Sigmoid colon (tissue), 7 donors: ENCODE results near the gene TGIF1. TPM values are rescaled to one million over a fixed set of nuclear protein-coding genes. Genes with fewer than 3 reads are reported as not detected.
A peak's percentile ranks its signal among the peaks of the same experiment; 100 is the strongest.

Experiments used
- DNase-seq: peaks from one replicate; pipeline ENCODE4 v3.0.0-alpha.2; 2019
- H3K27ac ChIP-seq, 4 donors: fragments of 200-600 bp; sonication (generic); one replicate each; pipeline ENCODE4 v1.5.1; 2016 to 2019; ENCODE audit warnings: mild to moderate bottlenecking in 1 of 4
- H3K27me3 ChIP-seq, 3 donors: fragments of 200-600 bp; sonication (generic); one replicate each; pipeline ENCODE4 v1.5.1; 2019; ENCODE audit warnings: mild to moderate bottlenecking in 1 of 3
- H3K36me3 ChIP-seq, 4 donors: fragments of 200-600 bp; sonication (generic); one replicate each; pipeline ENCODE4 v1.5.1; 2016 to 2019
- H3K4me1 ChIP-seq, 4 donors: fragments of 200-600 bp; sonication (generic); one replicate each; pipeline ENCODE4 v1.5.1; 2017 to 2019
- H3K4me3 ChIP-seq, 4 donors: fragments of 200-600 bp; sonication (generic); one replicate each; pipeline ENCODE4 v1.5.1; 2017 to 2019; ENCODE audit warnings: mild to moderate bottlenecking in 2 of 4, moderate library complexity in 1 of 4
- H3K9me3 ChIP-seq, 4 donors: fragments of 200-600 bp in 3 of 4; sonication (generic) in 3 of 4; one replicate each; pipeline versions ENCODE4 v1.5.1 to v1.6.1; 2013 to 2019
- EP300 ChIP-seq, 4 donors: sonication (generic); formaldehyde crosslinking; IDR thresholded peaks; one replicate each; pipeline ENCODE4 v1.6.1; 2017; ENCODE audit warnings: antibody characterized with exemption in 4 of 4
- POLR2A ChIP-seq, 2 donors: fragments of 450-650 bp; IDR thresholded peaks; one replicate each; pipeline ENCODE4 v1.6.1; 2016; ENCODE audit warnings: antibody characterized with exemption in 2 of 2, mild to moderate bottlenecking in 2 of 2, moderate library complexity in 2 of 2
- POLR2AphosphoS5 ChIP-seq, 4 donors: sonication (generic); formaldehyde crosslinking; IDR thresholded peaks; one replicate each; pipeline ENCODE4 v1.6.1; 2017; ENCODE audit warnings: antibody characterized with exemption in 4 of 4
- WGBS, 2 donors: extraction: QIAGEN DNeasy Blood & Tissue Kit; methylation state at CpG; one replicate each; pipeline ENCODE4 v1.1.7; 2013; 5-methylcytosine and 5-hydroxymethylcytosine counted together
- intact Hi-C: fragments of 100-400 bp; cut with DNase I; formaldehyde crosslinking; loops from one replicate; pipeline ENCODE4 v1.15.1; 2023
- polyA plus RNA-seq, 3 donors: library from polyadenylated mRNA; stranded (reverse); fragments of 200-250 nt; gene quantifications; one replicate each; pipeline ENCODE4 v1.2.3, GENCODE V29; 2013
- total RNA-seq, 4 donors: library from RNA; depleted of rRNA; stranded (reverse); fragments of >200 nt; gene quantifications; one replicate each; pipeline ENCODE4 v1.1.0, GENCODE V29; 2016
- TF ChIP-seq, protein P1 (sequence below), 4 experiments: fragments of 450-650 bp in 3 of 4; fragments of 200-600 bp in 1 of 4; IDR thresholded peaks; one replicate each; pipeline ENCODE4 v1.5.1; 2016 to 2019; ENCODE audit warnings: antibody characterized with exemption in 4 of 4, mild to moderate bottlenecking in 3 of 4, moderate library complexity in 2 of 4
- donor health status: healthy with polysubstance abuse.
- donor health status: Bipolar disorder and iron deficiency.
- donor health status: healthy.

TGIF1 gene
- total and polyA plus RNA-seq, 7 donors = 32.1 to 80.6 (median 49.9) TPM

DNA sequence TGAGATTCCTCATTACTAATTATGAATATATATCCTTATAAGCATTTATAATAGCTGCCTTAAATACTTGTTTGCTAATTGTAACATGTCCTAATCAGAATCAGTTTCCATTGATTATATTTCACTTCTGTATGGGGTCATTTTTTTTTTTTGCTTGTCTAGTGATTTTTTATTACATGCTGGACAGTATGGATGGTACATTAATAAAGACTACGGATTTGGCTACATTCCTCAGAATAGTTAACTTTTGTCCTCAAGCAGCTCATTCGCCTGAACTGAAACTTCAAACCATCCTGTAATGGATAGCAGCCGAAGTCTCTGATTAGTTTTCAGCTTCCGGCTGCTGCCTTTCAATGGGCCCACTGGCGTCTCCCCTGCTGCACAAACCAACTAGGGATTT, 11.7 kb downstream of the TGIF1 start:
- no peak for DNase-seq
- intact Hi-C loops = no loop called here
- peaks cover 0 to 21% (median 5%) of the 10 kb centered on the region in 4 donors for H3K4me1 ChIP-seq
- no peaks in the 10 kb centered on the region for H3K27me3 ChIP-seq
- peaks cover 0 to 3% (median 0%) of the 10 kb centered on the region in 4 donors for H3K9me3 ChIP-seq
- WGBS, 2 donors = 97 to 98% methylated on average over 5 of the region's 5 CpGs
- peaks cover 0 to 31% (median 20%) of the 10 kb centered on the region in 4 donors for H3K36me3 ChIP-seq
- no peak overlapping the region for H3K27ac ChIP-seq
- no peak overlapping the region for H3K4me3 ChIP-seq
- TF ChIP-seq POLR2A (IDR thresholded peaks at IDR 0.05) (no peak), EP300 (IDR thresholded peaks at IDR 0.05) (no peak), POLR2AphosphoS5 (IDR thresholded peaks at IDR 0.05) (no peak)
- TF ChIP-seq, protein P1, sequence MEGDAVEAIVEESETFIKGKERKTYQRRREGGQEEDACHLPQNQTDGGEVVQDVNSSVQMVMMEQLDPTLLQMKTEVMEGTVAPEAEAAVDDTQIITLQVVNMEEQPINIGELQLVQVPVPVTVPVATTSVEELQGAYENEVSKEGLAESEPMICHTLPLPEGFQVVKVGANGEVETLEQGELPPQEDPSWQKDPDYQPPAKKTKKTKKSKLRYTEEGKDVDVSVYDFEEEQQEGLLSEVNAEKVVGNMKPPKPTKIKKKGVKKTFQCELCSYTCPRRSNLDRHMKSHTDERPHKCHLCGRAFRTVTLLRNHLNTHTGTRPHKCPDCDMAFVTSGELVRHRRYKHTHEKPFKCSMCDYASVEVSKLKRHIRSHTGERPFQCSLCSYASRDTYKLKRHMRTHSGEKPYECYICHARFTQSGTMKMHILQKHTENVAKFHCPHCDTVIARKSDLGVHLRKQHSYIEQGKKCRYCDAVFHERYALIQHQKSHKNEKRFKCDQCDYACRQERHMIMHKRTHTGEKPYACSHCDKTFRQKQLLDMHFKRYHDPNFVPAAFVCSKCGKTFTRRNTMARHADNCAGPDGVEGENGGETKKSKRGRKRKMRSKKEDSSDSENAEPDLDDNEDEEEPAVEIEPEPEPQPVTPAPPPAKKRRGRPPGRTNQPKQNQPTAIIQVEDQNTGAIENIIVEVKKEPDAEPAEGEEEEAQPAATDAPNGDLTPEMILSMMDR (IDR thresholded peaks at IDR 0.05) = no peak

DNA sequence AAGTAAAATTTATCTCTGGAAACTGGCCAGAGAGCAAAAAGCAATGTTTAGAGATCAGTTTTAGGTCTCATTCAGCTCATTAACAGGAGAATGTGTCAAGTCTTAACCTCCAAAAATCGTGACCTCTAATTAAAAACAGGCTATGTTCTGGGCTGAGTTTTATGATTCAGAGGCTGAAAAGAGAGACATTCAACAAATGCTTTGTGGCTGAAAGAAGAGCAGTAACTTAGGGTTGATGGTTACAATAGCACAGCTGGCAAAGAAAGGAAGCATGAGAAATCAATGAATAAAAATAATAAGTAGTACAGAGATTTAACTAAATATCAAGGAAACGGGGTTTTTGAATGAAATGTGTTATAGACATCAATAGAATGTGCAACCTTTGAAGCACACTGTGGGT, 13.1 kb downstream of the TGIF1 start:
- no peak overlapping the region for H3K4me3 ChIP-seq
- no peaks in the 10 kb centered on the region for H3K27me3 ChIP-seq
- DNase-seq = no peak
- peaks cover 0 to 3% (median 0%) of the 10 kb centered on the region in 4 donors for H3K9me3 ChIP-seq
- intact Hi-C loops = no loop called here
- H3K36me3 ChIP-seq = peaks cover 0 to 18% (median 9%) of the 10 kb centered on the region in 4 donors
- TF ChIP-seq EP300 (IDR thresholded peaks at IDR 0.05) = no peak
- no peak for TF ChIP-seq POLR2AphosphoS5 (IDR thresholded peaks at IDR 0.05)
- TF ChIP-seq, protein P1 (IDR thresholded peaks at IDR 0.05) = no peak
- no peak for TF ChIP-seq POLR2A (IDR thresholded peaks at IDR 0.05)
- no peak overlapping the region for H3K27ac ChIP-seq
- WGBS, 2 donors = 59 to 64% methylated on average over 2 of the region's 2 CpGs
- H3K4me1 ChIP-seq = peaks cover 0 to 15% (median 3%) of the 10 kb centered on the region in 4 donors

DNA sequence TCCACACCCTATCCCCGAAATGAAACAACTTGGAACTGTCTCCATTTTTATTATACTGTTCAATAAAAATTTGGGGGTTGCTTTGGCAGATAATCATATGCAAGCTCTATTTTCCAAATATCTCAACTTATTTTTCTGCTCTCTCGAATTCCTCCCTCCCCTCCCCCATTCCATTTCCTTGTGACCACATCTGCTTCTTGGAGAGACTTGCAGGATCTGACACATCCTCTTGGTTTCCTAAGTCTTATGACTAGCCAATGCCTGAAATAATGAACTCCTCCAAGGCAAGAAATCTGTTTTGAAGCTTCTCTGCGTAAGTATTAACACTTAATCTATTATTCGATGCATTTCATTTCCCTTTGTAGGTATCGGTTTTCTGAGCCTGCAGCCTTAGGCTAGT, 16.1 kb downstream of the TGIF1 start:
- Histone ChIP-seq H3K27me3 (no peaks in the 10 kb centered on the region), H3K36me3 (no peaks in the 10 kb centered on the region), H3K4me1 (no peaks in the 10 kb centered on the region), H3K9me3 (peaks cover 0 to 3% (median 0%) of the 10 kb centered on the region in 4 donors), H3K4me3 (no peak overlapping the region), H3K27ac (no peak overlapping the region)
- TF ChIP-seq POLR2AphosphoS5 (IDR thresholded peaks at IDR 0.05) (peak in 1 of 4 donors; percentile 21), POLR2A (IDR thresholded peaks at IDR 0.05) (no peak)
- intact Hi-C loops = no loop called here
- 70% methylated on average over 5 of the region's 5 CpGs for WGBS, 2 donors
- DNase-seq = no peak

DNA sequence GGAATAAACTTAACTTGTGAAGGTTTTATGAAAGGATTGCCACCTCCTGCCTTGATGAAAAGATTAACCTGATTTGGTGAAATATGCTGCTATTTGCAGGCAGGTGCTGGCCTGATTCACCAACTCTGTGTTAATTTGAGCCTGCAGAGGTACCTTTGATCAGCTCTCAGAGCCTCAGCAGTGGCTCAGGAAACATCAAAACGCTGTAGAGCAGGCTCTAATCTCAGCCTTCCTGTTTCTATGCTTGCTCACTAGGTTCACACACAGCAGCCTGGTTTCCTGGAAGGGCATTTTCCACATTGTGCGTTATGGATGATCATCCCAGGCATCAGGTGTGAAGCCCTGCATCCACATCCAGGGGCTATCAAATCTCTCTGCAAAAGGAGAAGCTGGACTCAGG, 16.9 kb downstream of the TGIF1 start:
- Histone ChIP-seq H3K4me1 (no peaks in the 10 kb centered on the region), H3K27ac (no peak overlapping the region), H3K9me3 (peaks cover 0 to 1% (median 0%) of the 10 kb centered on the region in 4 donors), H3K27me3 (no peaks in the 10 kb centered on the region), H3K36me3 (no peaks in the 10 kb centered on the region), H3K4me3 (no peak overlapping the region)
- no peak for TF ChIP-seq POLR2AphosphoS5 (IDR thresholded peaks at IDR 0.05)
- TF ChIP-seq EP300 (IDR thresholded peaks at IDR 0.05) = no peak
- TF ChIP-seq POLR2A (IDR thresholded peaks at IDR 0.05) = no peak
- TF ChIP-seq, protein P1 (IDR thresholded peaks at IDR 0.05) = no peak
- DNase-seq = no peak
- 18% methylated on average over 2 of the region's 2 CpGs for WGBS, 2 donors
- intact Hi-C loops = no loop called here

DNA sequence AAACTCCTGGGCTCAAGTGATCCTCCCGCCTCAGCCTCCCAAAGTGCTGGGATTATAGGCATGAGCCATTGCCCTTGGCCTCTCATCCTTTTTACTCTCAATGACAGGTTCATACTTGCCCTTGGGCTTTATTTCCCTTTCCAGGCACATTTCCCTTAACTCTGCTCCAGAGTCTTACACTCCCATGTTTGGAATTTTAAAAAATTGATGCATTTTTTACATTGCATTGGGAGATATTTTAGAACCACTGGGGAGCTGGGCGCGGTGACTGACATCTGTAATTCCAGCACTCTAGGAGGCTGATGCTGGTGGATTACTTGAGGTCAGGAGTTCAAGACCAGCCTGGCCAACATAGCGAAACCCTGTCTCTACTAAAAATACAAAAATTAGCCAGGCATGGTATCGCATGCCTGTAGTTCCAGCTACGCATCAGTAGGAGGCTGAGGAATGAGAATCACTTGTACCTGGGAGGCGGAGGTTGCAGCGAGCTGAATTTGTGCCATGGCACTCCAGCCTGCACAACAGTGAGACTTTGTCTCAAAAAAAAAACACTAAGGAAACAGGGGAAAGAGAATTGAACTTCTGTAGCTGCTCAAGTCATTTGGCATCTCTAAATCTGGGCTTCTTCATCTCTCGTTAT, 18.2 kb downstream of the TGIF1 start:
- no peaks in the 10 kb centered on the region for H3K4me1 ChIP-seq
- intact Hi-C loops = no loop called here
- H3K27ac ChIP-seq = no peak overlapping the region
- no peaks in the 10 kb centered on the region for H3K9me3 ChIP-seq
- WGBS, 2 donors = 97% methylated on average over 9 of the region's 9 CpGs
- no peak overlapping the region for H3K4me3 ChIP-seq
- DNase-seq = no peak
- no peaks in the 10 kb centered on the region for H3K36me3 ChIP-seq
- no peak for TF ChIP-seq EP300 (IDR thresholded peaks at IDR 0.05)
- TF ChIP-seq POLR2AphosphoS5 (IDR thresholded peaks at IDR 0.05) = no peak
- TF ChIP-seq, protein P1 (IDR thresholded peaks at IDR 0.05) = no peak
- TF ChIP-seq POLR2A (IDR thresholded peaks at IDR 0.05) = no peak
- no peaks in the 10 kb centered on the region for H3K27me3 ChIP-seq
